ENCODE results near the gene PBX3. TPM values are rescaled to one million over a fixed set of nuclear protein-coding genes. Genes with fewer than 3 reads are reported as not detected.
"Not testable (repeated sequence)": the region's sequence is repeated elsewhere in the genome, so short reads cannot be mapped to it uniquely, and the experiment has no call there.

Gene PBX3
- total RNA-seq, 1 experiment from 2014 or later = 27.2 TPM

GRCh38 chr9:125774106-125774505 lies 26.9 kb downstream of the PBX3 start:
- DNase-seq (ENCODE audit: low spot score) = no peak

- DNase-seq (ENCODE audit: low spot score) = not testable (repeated sequence)
These were observed 29.6 kb downstream of the PBX3 start for GRCh38 chr9:125776789-125777188.

- DNase-seq (ENCODE audit: low spot score) = not testable (repeated sequence)
These were observed 31.5 kb downstream of the PBX3 start for GRCh38 chr9:125778538-125779219.

GRCh38 chr9:125779220-125779565 lies 32.0 kb downstream of the PBX3 start:
- DNase-seq (ENCODE audit: low spot score) = not testable (repeated sequence)

GRCh38 chr9:125782718-125783117 lies 35.5 kb downstream of the PBX3 start:
- no peak for DNase-seq (ENCODE audit: low spot score)

- no peak for DNase-seq (ENCODE audit: low spot score)
These were observed 37.3 kb downstream of the PBX3 start for GRCh38 chr9:125784286-125785049.

- DNase-seq (ENCODE audit: low spot score) = no peak
These were observed 38.1 kb downstream of the PBX3 start for GRCh38 chr9:125785248-125785751.

GRCh38 chr9:125787715-125788114 lies 40.5 kb downstream of the PBX3 start:
- no peak for DNase-seq (ENCODE audit: low spot score)

- no peak for DNase-seq (ENCODE audit: low spot score)
These were observed 42.0 kb downstream of the PBX3 start for GRCh38 chr9:125789196-125789595.

GRCh38 chr9:125794708-125795107 lies 47.5 kb downstream of the PBX3 start:
- no peak for DNase-seq (ENCODE audit: low spot score)

- DNase-seq (ENCODE audit: low spot score) = no peak
These were observed 48.9 kb downstream of the PBX3 start for GRCh38 chr9:125795970-125796596.

GRCh38 chr9:125797930-125798329 lies 50.8 kb downstream of the PBX3 start:
- no peak for DNase-seq (ENCODE audit: low spot score)

- no peak for DNase-seq (ENCODE audit: low spot score)
These were observed 56.4 kb downstream of the PBX3 start for GRCh38 chr9:125803526-125803925.

GRCh38 chr9:125805057-125805456 lies 57.9 kb downstream of the PBX3 start:
- DNase-seq (ENCODE audit: low spot score) = no peak

- no peak for DNase-seq (ENCODE audit: low spot score)
These were observed 58.4 kb downstream of the PBX3 start for GRCh38 chr9:125805586-125805985.

- DNase-seq (ENCODE audit: low spot score) = no peak
These were observed 59.9 kb downstream of the PBX3 start for GRCh38 chr9:125807079-125807478.

- DNase-seq (ENCODE audit: low spot score) = no peak
These were observed 63.0 kb downstream of the PBX3 start for GRCh38 chr9:125810161-125810560.

GRCh38 chr9:125811002-125811401 lies 63.8 kb downstream of the PBX3 start:
- DNase-seq (ENCODE audit: low spot score) = no peak

- DNase-seq (ENCODE audit: low spot score) = no peak
These were observed 65.2 kb downstream of the PBX3 start for GRCh38 chr9:125812403-125812802.

- no peak for DNase-seq (ENCODE audit: low spot score)
These were observed 68.4 kb downstream of the PBX3 start for GRCh38 chr9:125815568-125815967.

GRCh38 chr9:125816321-125816720 lies 69.1 kb downstream of the PBX3 start:
- DNase-seq (ENCODE audit: low spot score) = no peak

GRCh38 chr9:125820100-125820804 lies 73.1 kb downstream of the PBX3 start:
- DNase-seq (ENCODE audit: low spot score) = no peak

All from HT-29 (cell line).